Measurements from ENCODE around the gene PROC. TPM values are rescaled to one million over a fixed set of nuclear protein-coding genes. Genes with fewer than 3 reads are reported as not detected.

The PROC gene
- total RNA-seq, 1 experiment from 2014 or later = 0.58 TPM

DNA sequence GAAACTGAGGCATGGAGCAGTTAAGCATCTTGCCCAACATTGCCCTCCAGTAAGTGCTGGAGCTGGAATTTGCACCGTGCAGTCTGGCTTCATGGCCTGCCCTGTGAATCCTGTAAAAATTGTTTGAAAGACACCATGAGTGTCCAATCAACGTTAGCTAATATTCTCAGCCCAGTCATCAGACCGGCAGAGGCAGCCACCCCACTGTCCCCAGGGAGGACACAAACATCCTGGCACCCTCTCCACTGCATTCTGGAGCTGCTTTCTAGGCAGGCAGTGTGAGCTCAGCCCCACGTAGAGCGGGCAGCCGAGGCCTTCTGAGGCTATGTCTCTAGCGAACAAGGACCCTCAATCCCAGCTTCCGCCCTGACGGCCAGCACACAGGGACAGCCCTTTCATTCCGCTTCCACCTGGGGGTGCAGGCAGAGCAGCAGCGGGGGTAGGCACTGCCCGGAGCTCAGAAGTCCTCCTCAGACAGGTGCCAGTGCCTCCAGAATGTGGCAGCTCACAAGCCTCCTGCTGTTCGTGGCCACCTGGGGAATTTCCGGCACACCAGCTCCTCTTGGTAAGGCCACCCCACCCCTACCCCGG, 1.3 kb downstream of the PROC start:
- intact Hi-C loops (cut with micrococcal nuclease) = no loop called here
- POLR2A ChIA-PET (ENCODE audit: unreplicated experiment) = no interaction called here
- no TSS peak for BruUV-seq (replicated peaks)
- TF ChIP-seq EZH2phosphoT487 (IDR thresholded peaks at IDR 0.05; ENCODE audit: borderline replicate concordance, low read length) = no peak
- Histone ChIP-seq H3K36me3 (ENCODE audit: low read depth, low read length) (no peaks in the 10 kb centered on the region), H3K9ac (ENCODE audit: low read length) (no peak overlapping the region), H4K20me1 (ENCODE audit: low read length) (no peaks in the 10 kb centered on the region), H3K79me2 (ENCODE audit: low read length) (no peaks in the 10 kb centered on the region), H3K27me3 (ENCODE audit: low read length) (peaks cover 6% of the 10 kb centered on the region), H3K9me3 (ENCODE audit: low read length) (no peaks in the 10 kb centered on the region), H2AFZ (ENCODE audit: low read length) (no peak overlapping the region), H3F3A (ENCODE audit: low read length, unreplicated experiment) (no peaks in the 10 kb centered on the region), H3K4me1 (ENCODE audit: insufficient read depth, low read length) (peaks cover 22% of the 10 kb centered on the region), H3K9me2 (replicated peaks; ENCODE audit: low read length) (no peaks in the 10 kb centered on the region), H3K4me2 (ENCODE audit: low read length) (no peak overlapping the region), H3K27ac (ENCODE audit: low read length) (no peak overlapping the region), H3K4me3 (ENCODE audit: low read length) (no peak overlapping the region)
- ATAC-seq = no peak
- DNase-seq = no peak
- CTCF ChIA-PET = interaction anchor here (0.6 to 1.0 kb wide), 2 partner anchors 9 to 10 kb away, joined by 3 to 4 read pairs; no protein-coding TSS in a partner anchor

DNA sequence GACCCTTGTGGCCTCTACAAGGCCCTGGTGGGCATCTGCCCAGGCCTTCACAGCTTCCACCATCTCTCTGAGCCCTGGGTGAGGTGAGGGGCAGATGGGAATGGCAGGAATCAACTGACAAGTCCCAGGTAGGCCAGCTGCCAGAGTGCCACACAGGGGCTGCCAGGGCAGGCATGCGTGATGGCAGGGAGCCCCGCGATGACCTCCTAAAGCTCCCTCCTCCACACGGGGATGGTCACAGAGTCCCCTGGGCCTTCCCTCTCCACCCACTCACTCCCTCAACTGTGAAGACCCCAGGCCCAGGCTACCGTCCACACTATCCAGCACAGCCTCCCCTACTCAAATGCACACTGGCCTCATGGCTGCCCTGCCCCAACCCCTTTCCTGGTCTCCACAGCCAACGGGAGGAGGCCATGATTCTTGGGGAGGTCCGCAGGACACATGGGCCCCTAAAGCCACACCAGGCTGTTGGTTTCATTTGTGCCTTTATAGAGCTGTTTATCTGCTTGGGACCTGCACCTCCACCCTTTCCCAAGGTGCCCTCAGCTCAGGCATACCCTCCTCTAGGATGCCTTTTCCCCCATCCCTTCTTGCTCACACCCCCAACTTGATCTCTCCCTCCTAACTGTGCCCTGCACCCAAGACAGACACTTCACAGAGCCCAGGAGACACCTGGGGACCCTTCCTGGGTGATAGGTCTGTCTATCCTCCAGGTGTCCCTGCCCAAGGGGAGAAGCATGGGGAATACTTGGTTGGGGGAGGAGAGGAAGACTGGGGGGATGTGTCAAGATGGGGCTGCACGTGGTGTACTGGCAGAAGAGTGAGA, 2.0 kb downstream of the PROC start:
- H3K9me3 ChIP-seq (ENCODE audit: low read length) = no peaks in the 10 kb centered on the region
- no peaks in the 10 kb centered on the region for H3K36me3 ChIP-seq (ENCODE audit: low read depth, low read length)
- no TSS peak for BruUV-seq (replicated peaks)
- no peak overlapping the region for H3K27ac ChIP-seq (ENCODE audit: low read length)
- no peak overlapping the region for H3K4me2 ChIP-seq (ENCODE audit: low read length)
- H3K79me2 ChIP-seq (ENCODE audit: low read length) = no peaks in the 10 kb centered on the region
- H3K9ac ChIP-seq (ENCODE audit: low read length) = no peak overlapping the region
- H4K20me1 ChIP-seq (ENCODE audit: low read length) = no peaks in the 10 kb centered on the region
- no peak overlapping the region for H3K4me3 ChIP-seq (ENCODE audit: low read length)
- TF ChIP-seq EZH2 (IDR thresholded peaks at IDR 0.05; ENCODE audit: low read length, unreplicated experiment) (no peak), EZH2phosphoT487 (IDR thresholded peaks at IDR 0.05; ENCODE audit: borderline replicate concordance, low read length) (no peak)
- TF ChIP-seq, protein P1, sequence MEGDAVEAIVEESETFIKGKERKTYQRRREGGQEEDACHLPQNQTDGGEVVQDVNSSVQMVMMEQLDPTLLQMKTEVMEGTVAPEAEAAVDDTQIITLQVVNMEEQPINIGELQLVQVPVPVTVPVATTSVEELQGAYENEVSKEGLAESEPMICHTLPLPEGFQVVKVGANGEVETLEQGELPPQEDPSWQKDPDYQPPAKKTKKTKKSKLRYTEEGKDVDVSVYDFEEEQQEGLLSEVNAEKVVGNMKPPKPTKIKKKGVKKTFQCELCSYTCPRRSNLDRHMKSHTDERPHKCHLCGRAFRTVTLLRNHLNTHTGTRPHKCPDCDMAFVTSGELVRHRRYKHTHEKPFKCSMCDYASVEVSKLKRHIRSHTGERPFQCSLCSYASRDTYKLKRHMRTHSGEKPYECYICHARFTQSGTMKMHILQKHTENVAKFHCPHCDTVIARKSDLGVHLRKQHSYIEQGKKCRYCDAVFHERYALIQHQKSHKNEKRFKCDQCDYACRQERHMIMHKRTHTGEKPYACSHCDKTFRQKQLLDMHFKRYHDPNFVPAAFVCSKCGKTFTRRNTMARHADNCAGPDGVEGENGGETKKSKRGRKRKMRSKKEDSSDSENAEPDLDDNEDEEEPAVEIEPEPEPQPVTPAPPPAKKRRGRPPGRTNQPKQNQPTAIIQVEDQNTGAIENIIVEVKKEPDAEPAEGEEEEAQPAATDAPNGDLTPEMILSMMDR (conservative IDR thresholded peaks at IDR 0.05; ENCODE audit: low read depth, low read length) = no peak
- ATAC-seq (no peak), DNase-seq (no peak)
- no peaks in the 10 kb centered on the region for H3K9me2 ChIP-seq (replicated peaks; ENCODE audit: low read length)
- ChIA-PET POLR2A (ENCODE audit: unreplicated experiment) (no interaction called here), CTCF (no interaction called here)
- H2AFZ ChIP-seq (ENCODE audit: low read length) = no peak overlapping the region
- intact Hi-C loops (cut with micrococcal nuclease) = no loop called here
- no peaks in the 10 kb centered on the region for H3F3A ChIP-seq (ENCODE audit: low read length, unreplicated experiment)
- peaks cover 6% of the 10 kb centered on the region for H3K27me3 ChIP-seq (ENCODE audit: low read length)
- peaks cover 15% of the 10 kb centered on the region; the same call in 1 of the 2 replicates for H3K4me1 ChIP-seq (ENCODE audit: insufficient read depth, low read length)

DNA sequence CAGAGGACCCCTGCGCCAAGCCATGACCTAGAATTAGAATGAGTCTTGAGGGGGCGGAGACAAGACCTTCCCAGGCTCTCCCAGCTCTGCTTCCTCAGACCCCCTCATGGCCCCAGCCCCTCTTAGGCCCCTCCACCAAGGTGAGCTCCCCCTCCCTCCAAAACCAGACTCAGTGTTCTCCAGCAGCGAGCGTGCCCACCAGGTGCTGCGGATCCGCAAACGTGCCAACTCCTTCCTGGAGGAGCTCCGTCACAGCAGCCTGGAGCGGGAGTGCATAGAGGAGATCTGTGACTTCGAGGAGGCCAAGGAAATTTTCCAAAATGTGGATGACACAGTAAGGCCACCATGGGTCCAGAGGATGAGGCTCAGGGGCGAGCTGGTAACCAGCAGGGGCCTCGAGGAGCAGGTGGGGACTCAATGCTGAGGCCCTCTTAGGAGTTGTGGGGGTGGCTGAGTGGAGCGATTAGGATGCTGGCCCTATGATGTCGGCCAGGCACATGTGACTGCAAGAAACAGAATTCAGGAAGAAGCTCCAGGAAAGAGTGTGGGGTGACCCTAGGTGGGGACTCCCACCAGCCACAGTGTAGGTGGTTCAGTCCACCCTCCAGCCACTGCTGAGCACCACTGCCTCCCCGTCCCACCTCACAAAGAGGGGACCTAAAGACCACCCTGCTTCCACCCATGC, 3.0 kb downstream of the PROC start:
- H3K27ac ChIP-seq (ENCODE audit: low read length) = no peak overlapping the region
- H3K9ac ChIP-seq (ENCODE audit: low read length) = no peak overlapping the region
- H3K4me2 ChIP-seq (ENCODE audit: low read length) = no peak overlapping the region
- no peaks in the 10 kb centered on the region for H3K79me2 ChIP-seq (ENCODE audit: low read length)
- peaks cover 6% of the 10 kb centered on the region for H3K27me3 ChIP-seq (ENCODE audit: low read length)
- no peaks in the 10 kb centered on the region for H3K9me2 ChIP-seq (replicated peaks; ENCODE audit: low read length)
- BruUV-seq (replicated peaks) = no TSS peak
- TF ChIP-seq EZH2phosphoT487 (IDR thresholded peaks at IDR 0.05; ENCODE audit: borderline replicate concordance, low read length) (no peak), EZH2 (IDR thresholded peaks at IDR 0.05; ENCODE audit: low read length, unreplicated experiment) (no peak)
- TF ChIP-seq, protein P1 (conservative IDR thresholded peaks at IDR 0.05; ENCODE audit: low read depth, low read length) = no peak
- peaks cover 8% of the 10 kb centered on the region; the same call in 1 of the 2 replicates for H3K4me1 ChIP-seq (ENCODE audit: insufficient read depth, low read length)
- H3K36me3 ChIP-seq (ENCODE audit: low read depth, low read length) = no peaks in the 10 kb centered on the region
- H3K9me3 ChIP-seq (ENCODE audit: low read length) = no peaks in the 10 kb centered on the region
- H2AFZ ChIP-seq (ENCODE audit: low read length) = no peak overlapping the region
- no peaks in the 10 kb centered on the region for H4K20me1 ChIP-seq (ENCODE audit: low read length)
- no peak overlapping the region for H3K4me3 ChIP-seq (ENCODE audit: low read length)
- intact Hi-C loops (cut with micrococcal nuclease) = no loop called here
- ChIA-PET POLR2A (ENCODE audit: unreplicated experiment) (no interaction called here), CTCF (no interaction called here)
- no peak for ATAC-seq
- H3F3A ChIP-seq (ENCODE audit: low read length, unreplicated experiment) = no peaks in the 10 kb centered on the region
- DNase-seq = no peak

Measured in PC-3 (cell line).